Dendritic cell treated with granulocyte-macrophage colony-stimulating factor and Interleukin-4, amounts not matched to agents 40 ng/mL and 50 ng/mL, for 4 days (primary cell): ENCODE measurements around the gene MALT1.

ENCODE experiments used
- H3K27ac Mint-ChIP-seq: one replicate; pipeline ENCODE4 v1.8.0; 2022; ENCODE audit warnings: mild to moderate bottlenecking, mixed read lengths
- H3K27me3 Mint-ChIP-seq: one replicate; pipeline ENCODE4 v1.8.0; 2022; ENCODE audit warnings: mild to moderate bottlenecking, mixed read lengths
- H3K36me3 Mint-ChIP-seq: one replicate; pipeline ENCODE4 v1.8.0; 2022; ENCODE audit warnings: low read depth, mixed read lengths
- H3K4me1 Mint-ChIP-seq: one replicate; pipeline ENCODE4 v1.8.0; 2022; ENCODE audit warnings: low read depth, mixed read lengths
- H3K4me3 Mint-ChIP-seq: one replicate; pipeline ENCODE4 v1.8.0; 2022; ENCODE audit warnings: mild to moderate bottlenecking, moderate library complexity, mixed read lengths
- H3K9me3 Mint-ChIP-seq: one replicate; pipeline ENCODE4 v1.8.0; 2022; ENCODE audit warnings: mixed read lengths
- intact Hi-C: fragments of 100-400 bp; cut with micrococcal nuclease; formaldehyde crosslinking; loops from one replicate; pipeline ENCODE4 v1.15.0; 2022

The MALT1 gene

DNA sequence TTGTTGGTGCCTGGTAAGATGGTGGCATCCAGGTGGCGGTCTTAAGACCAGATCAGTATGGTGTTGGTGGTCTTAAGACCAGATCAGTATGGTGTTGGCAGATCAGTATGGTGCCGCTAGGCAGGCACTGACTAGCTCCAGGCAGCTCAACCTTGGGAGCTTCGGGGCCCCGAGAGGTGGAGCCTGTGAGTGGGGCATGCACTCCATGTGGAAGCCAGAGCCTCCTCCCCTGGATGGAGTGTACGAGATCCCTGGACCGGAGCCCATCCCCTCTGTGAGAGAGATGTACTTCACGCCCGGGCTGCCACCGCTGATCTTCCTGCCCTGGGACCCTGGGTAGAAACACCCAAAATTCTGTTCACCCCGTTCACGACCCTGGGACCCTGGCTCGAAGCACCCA lies 19.0 kb downstream of the MALT1 start:
- H3K4me1 Mint-ChIP-seq: peaks cover 29% of the 10 kb centered on the region
- intact Hi-C loops: no loop called here
- H3K9me3 Mint-ChIP-seq: no peaks in the 10 kb centered on the region
- H3K27me3 Mint-ChIP-seq: no peaks in the 10 kb centered on the region
- H3K4me3 Mint-ChIP-seq: no peak overlapping the region
- no peak overlapping the region for H3K27ac Mint-ChIP-seq
- peaks cover 59% of the 10 kb centered on the region for H3K36me3 Mint-ChIP-seq

DNA sequence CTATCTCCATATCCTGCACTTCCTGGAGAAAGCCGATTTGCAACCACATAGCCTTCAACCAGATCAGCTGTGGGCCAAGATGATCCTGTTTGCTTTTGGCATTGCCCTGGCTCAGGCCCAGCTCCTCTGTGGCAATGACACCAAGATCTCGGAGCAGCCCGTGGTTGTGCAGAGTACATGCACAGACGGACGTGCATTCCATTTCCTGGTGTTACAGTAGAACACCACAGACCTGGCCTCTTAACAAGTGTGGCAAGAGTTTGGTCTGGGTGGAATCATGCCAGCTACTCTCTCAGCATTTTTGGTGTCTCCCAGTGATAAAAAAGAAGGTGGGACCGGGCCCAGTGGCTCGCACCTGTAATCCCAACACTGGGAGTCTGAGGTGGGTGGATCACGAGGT lies 20.0 kb downstream of the MALT1 start:
- intact Hi-C loops: no loop called here
- Mint-ChIP-seq H3K4me1 (peaks cover 29% of the 10 kb centered on the region), H3K4me3 (no peak overlapping the region), H3K27me3 (no peaks in the 10 kb centered on the region), H3K36me3 (peaks cover 51% of the 10 kb centered on the region), H3K9me3 (no peaks in the 10 kb centered on the region), H3K27ac (no peak overlapping the region)

DNA sequence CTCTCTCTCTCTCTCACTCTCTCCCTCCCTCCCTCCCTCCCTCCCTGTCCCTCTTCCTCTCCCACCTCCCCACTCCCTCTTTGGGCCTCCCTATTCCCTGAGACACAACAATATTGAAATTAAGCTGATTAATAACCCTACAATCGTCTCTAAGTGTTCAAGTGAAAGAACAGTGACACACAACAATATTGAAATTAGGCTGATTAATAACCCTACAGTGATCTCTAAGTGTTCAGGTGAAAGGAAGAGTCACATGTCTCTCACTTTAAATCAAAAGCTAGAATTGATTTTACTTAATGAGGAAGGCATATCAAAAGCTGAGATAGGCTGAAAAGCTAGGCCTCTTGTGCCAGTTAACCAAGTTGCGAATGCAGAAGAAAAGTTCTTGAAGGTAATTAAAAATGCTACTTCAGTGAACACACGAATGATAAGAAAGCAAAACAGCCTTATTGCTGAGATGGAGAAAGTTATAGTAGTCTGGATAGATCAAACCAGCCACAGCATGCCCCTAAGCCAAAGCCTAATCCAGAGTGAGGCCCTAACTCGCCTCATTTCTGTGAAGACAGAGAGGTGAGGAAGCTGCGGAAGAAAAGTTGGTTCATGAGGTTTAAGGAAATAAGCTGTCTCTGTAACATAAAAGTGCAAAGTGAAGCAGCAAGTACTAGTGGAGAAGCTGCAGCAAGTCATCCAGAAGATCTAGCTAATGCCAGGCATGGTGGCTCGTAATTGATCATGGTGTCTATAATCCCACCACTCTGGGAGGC lies 21.3 kb downstream of the MALT1 start:
- peaks cover 39% of the 10 kb centered on the region for H3K36me3 Mint-ChIP-seq
- H3K4me1 Mint-ChIP-seq: peaks cover 22% of the 10 kb centered on the region

DNA sequence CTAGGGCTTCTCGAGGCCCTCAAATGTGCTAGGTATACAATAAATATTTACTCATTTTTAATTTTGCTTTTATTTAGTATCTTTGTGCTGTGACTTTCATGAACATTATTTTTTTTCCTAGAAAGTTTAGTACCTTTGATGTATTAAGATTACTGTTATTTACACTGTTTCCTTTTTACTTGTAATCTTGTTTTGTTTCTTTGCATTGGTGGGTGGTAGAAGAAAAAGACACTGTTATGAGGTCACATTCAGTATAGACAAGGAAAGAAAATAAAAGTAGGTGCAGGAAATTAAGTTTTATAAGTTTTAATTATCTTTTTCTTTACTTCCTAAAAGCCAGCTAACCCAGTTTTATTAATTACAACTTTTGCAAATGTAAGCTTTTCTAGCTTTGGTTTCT lies 23.0 kb downstream of the MALT1 start:
- Mint-ChIP-seq H3K4me3 (no peak overlapping the region), H3K9me3 (no peaks in the 10 kb centered on the region), H3K4me1 (peaks cover 15% of the 10 kb centered on the region), H3K27me3 (no peaks in the 10 kb centered on the region), H3K36me3 (peaks cover 23% of the 10 kb centered on the region), H3K27ac (no peak overlapping the region)
- intact Hi-C loops: no loop called here

More for the DNA sequence above, 21.3 kb downstream of the MALT1 start:
- Mint-ChIP-seq H3K27ac (no peak overlapping the region), H3K9me3 (no peaks in the 10 kb centered on the region), H3K4me3 (no peak overlapping the region), H3K27me3 (no peaks in the 10 kb centered on the region)
- intact Hi-C loops: no loop called here

DNA sequence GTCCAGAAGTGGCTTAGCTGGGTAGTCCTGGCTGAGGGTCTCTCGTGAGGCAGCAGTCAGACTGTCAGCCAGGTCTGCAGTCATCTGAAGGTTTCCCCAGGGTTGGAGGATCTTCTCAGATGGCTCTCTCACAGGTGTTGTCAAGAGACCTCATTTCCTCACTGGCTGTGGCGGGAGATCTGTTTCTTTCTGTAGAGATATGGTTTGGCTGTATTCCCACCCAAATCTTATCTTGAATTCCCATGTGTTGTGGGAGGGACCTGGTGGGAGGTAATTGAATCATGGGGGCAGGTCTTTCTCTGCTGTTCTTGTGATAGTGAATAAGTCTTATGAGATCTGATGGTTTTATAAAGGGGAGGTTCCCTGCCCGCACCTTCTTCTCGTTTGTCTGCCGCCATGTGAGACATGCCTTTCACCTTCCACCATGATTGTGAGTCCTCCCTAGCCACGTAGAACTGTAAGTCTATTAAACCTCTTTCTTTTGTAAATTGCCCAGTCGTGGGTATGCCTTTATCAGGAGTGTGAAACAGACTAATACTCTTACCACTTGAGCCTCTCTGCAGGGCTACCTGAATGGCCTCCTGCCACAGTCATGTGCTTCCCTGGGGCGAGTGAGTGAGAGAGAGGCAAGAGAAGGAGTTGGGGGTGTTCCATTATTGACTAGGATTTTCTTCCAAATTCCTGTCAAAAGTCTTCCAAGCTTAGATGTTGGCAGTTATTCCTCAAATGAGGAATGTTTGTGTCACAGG lies 23.6 kb downstream of the MALT1 start:
- intact Hi-C loops: no loop called here
- H3K9me3 Mint-ChIP-seq: no peaks in the 10 kb centered on the region
- H3K27ac Mint-ChIP-seq: no peak overlapping the region
- H3K27me3 Mint-ChIP-seq: no peaks in the 10 kb centered on the region
- H3K4me1 Mint-ChIP-seq: peaks cover 15% of the 10 kb centered on the region
- H3K36me3 Mint-ChIP-seq: peaks cover 16% of the 10 kb centered on the region
- no peak overlapping the region for H3K4me3 Mint-ChIP-seq

DNA sequence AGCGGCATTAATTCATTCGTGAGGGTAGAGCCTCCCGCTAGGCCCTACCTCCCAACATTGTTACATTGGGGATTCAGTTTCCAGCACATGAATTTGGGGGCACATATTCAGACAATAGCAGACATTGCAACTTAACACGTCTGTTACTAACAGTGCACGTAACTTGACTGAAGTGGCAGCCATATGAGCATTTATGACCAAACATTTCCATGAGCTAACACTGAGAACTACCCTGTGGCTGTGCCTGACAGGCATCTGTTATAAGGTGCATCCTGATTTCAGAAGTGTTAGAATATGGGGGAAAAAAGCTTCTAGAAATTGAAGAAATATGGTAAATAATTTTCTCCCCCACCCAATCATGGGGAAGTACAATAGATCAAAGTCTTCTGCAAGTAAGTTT lies 24.5 kb downstream of the MALT1 start:
- no peak overlapping the region for H3K4me3 Mint-ChIP-seq
- no peak overlapping the region for H3K27ac Mint-ChIP-seq
- intact Hi-C loops: no loop called here

DNA sequence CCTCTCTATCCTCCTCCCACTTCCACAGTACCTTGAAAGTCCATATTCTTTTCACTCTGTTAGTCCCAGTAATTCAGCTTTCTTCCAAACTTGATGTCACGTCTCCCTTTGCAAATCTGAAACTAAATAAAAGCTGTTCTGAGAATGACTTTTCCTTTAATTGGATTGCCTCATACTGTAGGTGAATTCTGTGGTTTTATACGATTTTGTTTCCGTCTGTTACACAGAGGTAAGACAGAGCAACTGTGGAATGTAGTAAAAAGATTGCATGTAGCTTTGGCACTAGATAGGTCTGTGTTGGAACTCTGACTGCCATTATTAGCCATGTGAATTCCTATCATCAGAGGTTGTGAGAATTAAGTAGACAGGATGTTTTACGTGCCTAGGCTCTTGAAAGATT lies 25.9 kb downstream of the MALT1 start:
- Mint-ChIP-seq H3K36me3 (peaks cover 16% of the 10 kb centered on the region), H3K4me3 (no peak overlapping the region), H3K27me3 (no peaks in the 10 kb centered on the region), H3K4me1 (peaks cover 6% of the 10 kb centered on the region), H3K9me3 (no peaks in the 10 kb centered on the region), H3K27ac (no peak overlapping the region)
- intact Hi-C loops: no loop called here

More for the DNA sequence above, 24.5 kb downstream of the MALT1 start:
- Mint-ChIP-seq H3K27me3 (no peaks in the 10 kb centered on the region), H3K9me3 (no peaks in the 10 kb centered on the region), H3K36me3 (peaks cover 9% of the 10 kb centered on the region), H3K4me1 (peaks cover 11% of the 10 kb centered on the region)

DNA sequence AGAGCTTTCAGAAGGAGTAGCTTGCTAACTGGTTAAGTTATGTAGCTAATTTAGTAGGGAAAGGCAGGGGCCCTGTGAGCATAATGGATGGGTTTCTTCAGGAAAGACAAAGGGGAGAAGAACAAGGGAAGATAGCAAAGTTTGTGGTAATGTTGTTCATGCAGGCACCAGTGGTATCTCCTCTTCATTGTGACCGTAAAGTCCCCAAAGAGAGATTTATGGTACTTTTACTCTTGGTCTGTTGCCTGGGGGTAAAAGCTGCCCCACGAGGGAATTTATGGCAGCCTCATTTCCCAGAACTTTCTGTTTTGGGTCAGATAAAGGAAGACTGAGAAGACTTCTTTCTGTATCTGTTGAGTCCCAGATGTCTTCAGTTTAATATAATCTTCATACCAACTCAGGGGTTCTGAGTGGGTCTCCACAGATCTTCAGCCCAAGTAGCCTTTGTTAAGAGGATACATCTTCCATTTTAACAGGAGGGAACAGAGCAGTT lies 27.5 kb downstream of the MALT1 start:
- intact Hi-C loops: no loop called here
- no peaks in the 10 kb centered on the region for H3K27me3 Mint-ChIP-seq
- H3K4me3 Mint-ChIP-seq: no peak overlapping the region
- H3K9me3 Mint-ChIP-seq: no peaks in the 10 kb centered on the region
- peaks cover 31% of the 10 kb centered on the region for H3K36me3 Mint-ChIP-seq
- H3K4me1 Mint-ChIP-seq: peaks cover 6% of the 10 kb centered on the region
- no peak overlapping the region for H3K27ac Mint-ChIP-seq

DNA sequence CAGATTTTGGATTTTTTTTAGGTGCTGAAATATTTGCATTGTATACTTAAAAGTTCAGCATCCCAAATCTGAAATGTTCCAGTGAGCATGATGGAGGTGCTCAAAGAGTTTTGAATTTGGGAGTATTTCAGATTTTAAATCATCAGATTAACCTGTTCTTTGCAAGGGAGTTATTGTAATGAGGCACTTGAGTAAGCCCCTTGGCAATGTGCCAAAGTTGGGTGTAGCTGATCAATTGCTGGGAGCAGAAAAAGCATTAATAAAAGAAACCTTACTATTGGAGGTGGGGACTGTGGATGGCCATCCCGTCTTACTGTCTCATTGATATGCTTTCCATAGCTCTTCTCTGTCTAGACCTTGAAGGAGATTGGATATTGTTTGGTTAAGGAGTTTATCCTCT lies 28.3 kb downstream of the MALT1 start:
- H3K4me1 Mint-ChIP-seq: peaks cover 6% of the 10 kb centered on the region
- no peaks in the 10 kb centered on the region for H3K27me3 Mint-ChIP-seq
- peaks cover 37% of the 10 kb centered on the region for H3K36me3 Mint-ChIP-seq
- no peak overlapping the region for H3K4me3 Mint-ChIP-seq
- no peaks in the 10 kb centered on the region for H3K9me3 Mint-ChIP-seq
- intact Hi-C loops: no loop called here
- H3K27ac Mint-ChIP-seq: no peak overlapping the region

DNA sequence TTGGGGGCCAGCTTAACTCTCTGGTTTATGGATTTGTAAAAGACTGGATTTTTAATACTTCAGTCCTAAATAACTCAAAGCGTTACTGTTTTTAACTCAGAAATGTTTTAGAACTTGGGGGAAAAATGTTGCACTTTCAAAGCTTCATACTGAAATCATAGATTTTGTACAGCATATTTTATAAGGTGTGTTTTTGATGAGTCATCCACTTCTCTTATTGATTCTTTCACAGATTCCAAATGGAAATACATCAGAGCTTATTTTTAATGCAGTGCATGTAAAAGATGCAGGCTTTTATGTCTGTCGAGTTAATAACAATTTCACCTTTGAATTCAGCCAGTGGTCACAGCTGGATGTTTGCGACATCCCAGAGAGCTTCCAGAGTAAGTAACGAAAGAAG lies 28.9 kb downstream of the MALT1 start:
- Mint-ChIP-seq H3K4me1 (peaks cover under 1% of the 10 kb centered on the region), H3K4me3 (no peak overlapping the region), H3K9me3 (no peaks in the 10 kb centered on the region), H3K27ac (no peak overlapping the region), H3K36me3 (peaks cover 43% of the 10 kb centered on the region), H3K27me3 (no peaks in the 10 kb centered on the region)
- intact Hi-C loops: no loop called here

DNA sequence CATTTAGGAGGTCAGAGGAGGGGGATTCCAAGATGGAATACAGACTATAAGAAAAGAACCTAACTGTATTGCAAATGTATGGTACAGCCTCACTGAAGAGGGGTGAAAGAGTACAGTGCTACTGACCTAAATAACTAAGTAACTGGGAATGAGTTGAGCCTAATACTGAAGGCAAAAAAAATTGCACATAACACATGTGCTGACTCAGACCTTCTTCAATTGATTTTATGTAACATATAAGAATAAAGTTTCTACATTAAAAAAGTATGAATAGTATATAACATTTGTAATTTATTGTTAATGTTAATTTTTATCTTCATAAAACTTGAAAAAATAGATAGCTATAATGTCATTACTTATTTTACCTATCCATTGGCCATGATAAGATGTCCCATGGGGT lies 41.7 kb downstream of the MALT1 start:
- Mint-ChIP-seq H3K4me3 (no peak overlapping the region), H3K4me1 (peaks cover 14% of the 10 kb centered on the region), H3K9me3 (no peaks in the 10 kb centered on the region), H3K27ac (no peak overlapping the region), H3K27me3 (no peaks in the 10 kb centered on the region), H3K36me3 (peaks cover 33% of the 10 kb centered on the region)
- intact Hi-C loops: no loop called here

DNA sequence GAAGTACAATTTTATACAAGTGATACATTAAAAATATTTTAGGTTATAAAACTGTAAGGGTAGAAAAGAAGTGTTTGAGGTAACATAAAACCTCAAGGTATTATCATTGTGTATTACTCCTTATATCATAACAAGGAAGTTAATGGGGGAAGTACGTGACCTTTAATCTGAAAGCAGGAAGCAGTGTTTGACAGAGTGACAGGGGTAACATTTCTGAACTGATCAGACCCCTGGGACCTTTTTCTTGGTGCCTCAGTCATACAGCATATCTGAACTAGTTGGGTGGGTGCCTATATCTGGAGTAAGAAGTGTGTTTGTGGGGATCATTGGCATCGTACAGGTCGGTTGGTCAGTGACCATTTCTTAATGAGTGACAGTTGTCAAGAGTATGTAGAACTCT lies 43.0 kb downstream of the MALT1 start:
- Mint-ChIP-seq H3K27me3 (no peaks in the 10 kb centered on the region), H3K36me3 (peaks cover 41% of the 10 kb centered on the region), H3K4me1 (peaks cover 14% of the 10 kb centered on the region), H3K27ac (no peak overlapping the region), H3K4me3 (no peak overlapping the region), H3K9me3 (no peaks in the 10 kb centered on the region)
- intact Hi-C loops: no loop called here

DNA sequence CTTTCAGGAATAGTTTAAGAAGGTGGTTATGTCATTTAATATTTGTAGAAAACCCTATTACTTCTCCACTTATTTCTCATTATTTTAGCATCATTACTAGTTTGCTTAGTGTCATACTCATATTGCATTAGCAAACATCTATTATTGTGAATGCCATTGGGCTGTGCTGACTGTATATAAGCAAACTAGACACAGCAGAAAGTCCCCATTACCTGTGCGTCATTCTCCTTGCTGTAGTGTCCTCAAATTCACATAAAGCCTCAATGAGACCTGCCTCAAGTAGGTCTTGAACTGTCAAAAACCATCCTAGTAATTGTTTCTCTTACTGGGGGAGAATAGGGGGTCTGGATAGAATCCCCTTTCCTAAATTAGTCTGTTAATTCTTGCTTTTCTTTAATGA lies 43.6 kb downstream of the MALT1 start:
- Mint-ChIP-seq H3K27me3 (no peaks in the 10 kb centered on the region), H3K9me3 (no peaks in the 10 kb centered on the region), H3K4me3 (no peak overlapping the region), H3K4me1 (peaks cover 14% of the 10 kb centered on the region), H3K36me3 (peaks cover 44% of the 10 kb centered on the region), H3K27ac (no peak overlapping the region)
- intact Hi-C loops: no loop called here

DNA sequence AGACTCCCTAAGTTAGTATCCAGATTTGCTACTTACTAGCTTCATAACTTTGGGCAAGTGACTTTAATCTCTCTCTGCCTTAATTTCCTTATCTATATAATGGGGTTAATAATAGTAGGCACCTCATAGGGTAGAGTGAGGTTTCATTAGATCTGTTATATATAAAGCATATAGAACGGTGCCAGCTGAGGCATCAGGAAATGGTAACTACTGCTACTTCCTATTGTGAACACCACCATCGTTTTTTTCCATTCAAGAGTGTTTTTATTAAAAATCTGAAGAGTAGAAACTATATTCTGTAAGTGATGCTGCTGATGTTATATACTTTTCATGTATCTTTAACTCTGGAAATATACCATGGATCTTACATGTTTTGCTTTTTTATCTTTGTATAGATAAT lies 44.3 kb downstream of the MALT1 start:
- Mint-ChIP-seq H3K27me3 (no peaks in the 10 kb centered on the region), H3K4me1 (peaks cover 14% of the 10 kb centered on the region), H3K4me3 (no peak overlapping the region), H3K27ac (no peak overlapping the region), H3K9me3 (no peaks in the 10 kb centered on the region), H3K36me3 (peaks cover 52% of the 10 kb centered on the region)
- intact Hi-C loops: no loop called here
